NK-92 treated with Interleukin-12 subunit alpha and Interleukin-12 subunit beta, amount 100 ng/mL, for 24 hours (cell line): ENCODE data around the gene PRKG1.
A peak's percentile ranks its signal among the peaks of the same experiment; 100 is the strongest.
"Not testable (repeated sequence)": the region's sequence is repeated elsewhere in the genome, so short reads cannot be mapped to it uniquely, and the experiment has no call there.

ENCODE experiments used
- DNase-seq: peaks from one replicate; lab custom pipeline; 2025; lab: John Stamatoyannopoulos, UW

Gene PRKG1

DNA sequence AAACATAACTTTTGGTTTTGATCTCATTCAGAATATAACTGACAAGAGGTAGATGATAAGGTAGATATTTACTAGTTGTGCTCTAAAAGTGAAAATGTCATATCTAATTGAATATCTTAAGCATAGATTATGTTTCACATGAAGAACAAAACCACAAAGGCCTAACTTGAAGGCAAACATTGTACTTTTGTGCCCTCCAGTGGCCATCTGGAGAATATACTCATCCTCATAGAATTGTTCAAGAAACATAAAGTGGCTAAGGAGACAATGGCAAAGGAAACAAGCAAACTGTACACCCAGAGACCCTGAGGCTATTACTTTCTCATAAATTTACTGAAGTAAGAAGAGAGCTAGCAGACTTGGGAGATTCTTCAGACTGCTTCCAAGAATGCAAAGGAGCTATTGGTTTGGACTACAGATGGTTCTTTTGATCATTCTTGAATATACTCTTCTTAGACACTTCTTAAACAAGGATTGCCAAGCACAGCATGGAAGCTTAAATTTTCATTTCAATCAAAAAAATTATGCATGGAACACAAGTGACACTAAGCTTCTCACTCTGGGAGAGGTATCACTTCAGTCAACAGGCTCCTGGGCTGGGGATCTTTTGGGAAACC, 1141.6 kb downstream of the PRKG1 start:
- no peak for DNase-seq

- no peak for DNase-seq
Observed at GRCh38 chr10:52216852-52217251, 1142.6 kb downstream of the PRKG1 start.

- DNase-seq: no peak
Observed at GRCh38 chr10:52217531-52217930, 1143.2 kb downstream of the PRKG1 start.

DNA sequence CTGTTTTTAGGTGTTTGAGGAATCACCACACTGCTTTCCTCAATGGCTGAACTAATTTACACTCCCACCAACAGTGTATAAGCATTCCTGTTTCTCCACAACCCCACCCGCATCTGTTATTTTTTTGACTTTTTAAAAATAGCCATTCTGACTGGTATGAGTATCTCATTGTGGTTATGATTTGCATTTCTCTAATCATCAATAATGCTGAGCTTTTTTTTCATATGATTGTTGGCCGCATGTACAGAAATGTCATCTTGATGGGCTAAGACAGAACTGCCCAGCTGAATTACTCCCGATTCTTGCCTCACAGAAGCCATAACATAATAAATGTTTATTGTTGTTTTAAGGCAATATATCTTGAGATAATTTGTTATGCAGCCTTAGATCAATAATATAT, 1146.7 kb downstream of the PRKG1 start:
- no peak for DNase-seq

DNA sequence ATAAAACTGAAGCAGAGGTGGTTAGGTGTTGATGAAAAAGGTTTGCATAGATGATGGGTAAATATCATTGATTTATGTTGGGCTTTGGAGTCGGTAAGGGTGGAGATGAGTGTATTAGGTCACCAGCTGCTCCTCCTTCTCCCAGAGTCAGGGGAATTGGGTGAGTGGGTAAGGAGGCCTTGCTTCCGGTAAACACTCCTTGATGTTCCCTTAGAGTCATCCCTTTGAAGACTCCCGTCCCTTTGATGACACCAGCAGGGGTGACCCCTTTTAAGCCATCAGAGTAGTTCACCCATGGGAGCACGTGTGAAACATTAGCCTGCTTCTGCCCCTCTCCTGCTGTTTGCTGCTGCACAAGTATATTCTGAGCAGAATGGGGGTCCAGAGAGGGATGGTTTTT, 1147.6 kb downstream of the PRKG1 start:
- no peak for DNase-seq

GRCh38 chr10:52226197-52226847, 1152.0 kb downstream of the PRKG1 start:
- DNase-seq: no peak

DNA sequence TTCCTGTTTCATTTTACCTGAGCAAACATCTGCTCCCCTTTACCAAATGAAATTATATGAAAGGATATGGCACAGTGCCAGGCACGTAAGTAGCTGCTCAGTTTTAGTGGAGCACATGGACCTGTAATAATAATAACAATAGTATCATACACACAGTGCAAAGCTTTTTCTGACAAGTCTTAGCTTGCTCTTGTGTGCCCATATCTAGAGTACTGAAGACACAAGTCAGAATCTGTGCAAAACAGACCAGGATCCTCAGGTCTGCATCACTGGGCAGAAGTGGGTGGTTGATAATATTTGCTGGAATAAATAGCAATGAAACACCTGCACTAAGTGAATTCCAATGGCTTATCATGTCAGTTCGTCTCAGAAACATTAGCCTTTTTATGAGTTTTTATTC, 1154.3 kb downstream of the PRKG1 start:
- no peak for DNase-seq

DNA sequence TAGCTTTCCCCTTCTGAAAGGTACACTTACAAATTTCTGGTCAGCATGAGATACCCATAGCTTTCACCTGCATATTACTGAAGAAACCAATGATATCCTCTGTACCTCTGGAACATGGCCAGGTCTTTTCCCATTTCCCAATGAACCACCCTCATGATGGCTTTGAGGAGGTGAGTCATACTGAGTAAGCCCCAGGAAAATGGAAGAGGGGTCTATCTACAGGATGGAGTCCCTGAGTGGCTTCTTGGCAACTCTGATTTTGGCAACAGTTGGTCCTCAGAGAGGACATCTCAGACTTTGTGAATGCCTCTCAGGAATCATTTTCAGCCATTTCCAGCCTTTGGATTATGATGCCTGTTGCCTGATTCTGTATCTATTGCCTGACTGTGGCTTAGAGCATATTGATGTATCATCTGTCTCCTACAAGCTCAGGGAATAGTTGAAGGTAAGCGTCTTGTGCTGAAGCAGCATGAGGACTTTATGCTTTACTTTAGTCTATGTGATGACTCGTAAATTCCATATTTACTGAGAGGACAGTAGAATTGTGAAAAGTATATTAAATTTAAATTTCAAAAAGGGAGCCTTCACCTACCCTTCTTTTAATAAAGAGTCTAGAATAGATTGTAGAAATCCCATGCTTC, 1155.1 kb downstream of the PRKG1 start:
- no peak for DNase-seq

- no peak for DNase-seq
Observed at GRCh38 chr10:52232561-52233350, 1158.5 kb downstream of the PRKG1 start.

GRCh38 chr10:52233351-52233991, 1159.2 kb downstream of the PRKG1 start:
- not testable (repeated sequence) for DNase-seq

DNA sequence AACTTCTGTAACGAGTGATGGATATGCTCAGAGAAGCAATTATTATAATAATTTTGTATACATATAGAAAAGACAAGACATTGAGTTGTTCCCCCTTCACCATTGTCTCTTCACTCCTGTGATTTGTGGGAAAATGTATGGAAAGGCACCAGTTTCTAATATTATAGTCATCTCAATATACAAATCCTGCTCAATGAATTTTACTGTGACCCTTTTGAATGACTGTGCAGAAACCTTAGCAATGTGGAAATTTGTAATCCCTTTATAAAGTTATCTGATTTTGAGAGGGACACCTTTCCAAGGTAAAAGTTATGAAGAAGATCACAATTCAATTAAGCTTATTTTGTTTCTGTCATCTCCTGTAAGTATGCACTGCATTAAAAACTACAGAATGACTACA, 1165.5 kb downstream of the PRKG1 start:
- no peak for DNase-seq

DNA sequence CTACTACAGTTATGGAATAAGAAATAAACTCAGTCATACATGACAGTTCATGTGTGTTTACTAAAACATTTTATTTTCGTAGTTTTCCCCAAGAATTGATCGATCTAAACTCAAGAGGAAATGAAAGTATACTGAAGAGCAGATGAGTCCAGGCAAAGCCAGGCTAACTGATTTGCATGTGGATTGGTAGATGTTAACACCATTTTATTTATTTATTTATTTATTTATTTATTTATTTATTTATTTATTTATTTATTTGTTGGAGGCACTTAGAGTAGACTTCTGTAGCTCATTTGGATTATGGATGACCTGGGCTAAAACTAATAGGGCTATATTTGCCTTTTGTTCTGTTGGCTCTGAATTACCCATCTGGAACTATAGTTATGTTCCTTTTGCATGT, 1171.3 kb downstream of the PRKG1 start:
- DNase-seq: no peak

- DNase-seq: not testable (repeated sequence)
Observed at GRCh38 chr10:52247929-52248328, 1173.6 kb downstream of the PRKG1 start.

GRCh38 chr10:52248697-52249306, 1174.5 kb downstream of the PRKG1 start:
- no peak for DNase-seq

GRCh38 chr10:52249850-52250395, 1175.6 kb downstream of the PRKG1 start:
- DNase-seq: no peak

DNA sequence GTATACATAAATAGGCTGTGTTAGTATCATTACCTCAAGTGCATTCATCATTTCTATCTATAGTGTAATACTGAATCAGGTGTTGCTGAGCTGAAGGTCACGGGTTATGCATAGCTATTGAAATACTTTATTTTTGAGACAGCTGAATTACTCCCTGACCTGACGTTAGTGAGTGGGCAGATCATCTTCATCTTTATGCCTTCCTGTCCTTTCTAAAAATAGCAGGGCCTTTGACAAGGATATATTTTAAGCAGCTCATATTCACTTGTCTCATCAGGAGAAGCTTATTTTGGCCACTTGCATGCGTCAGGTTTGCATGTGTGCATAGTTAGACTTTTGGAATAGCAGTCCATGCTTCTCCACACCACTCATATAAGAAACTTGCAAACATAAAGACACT, 1176.2 kb downstream of the PRKG1 start:
- no peak for DNase-seq

DNA sequence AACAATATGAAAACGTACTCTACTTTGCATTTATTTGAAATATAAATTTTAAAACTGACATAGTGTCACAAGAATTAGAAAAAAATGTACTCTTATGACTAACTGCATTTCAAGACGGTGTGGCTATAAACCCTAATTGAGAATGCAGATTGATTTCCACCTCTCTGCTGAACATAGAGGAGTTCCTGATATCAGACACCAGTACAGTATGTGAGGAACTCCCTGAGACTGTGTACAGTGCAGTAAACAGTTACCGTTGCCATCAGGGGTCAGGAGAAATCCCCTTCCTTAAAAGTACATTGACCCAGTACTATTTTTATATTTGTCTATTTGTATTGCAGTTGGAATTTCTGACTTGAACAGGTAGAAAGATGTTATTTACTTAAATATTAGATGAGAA, 1178.0 kb downstream of the PRKG1 start:
- no peak for DNase-seq

DNA sequence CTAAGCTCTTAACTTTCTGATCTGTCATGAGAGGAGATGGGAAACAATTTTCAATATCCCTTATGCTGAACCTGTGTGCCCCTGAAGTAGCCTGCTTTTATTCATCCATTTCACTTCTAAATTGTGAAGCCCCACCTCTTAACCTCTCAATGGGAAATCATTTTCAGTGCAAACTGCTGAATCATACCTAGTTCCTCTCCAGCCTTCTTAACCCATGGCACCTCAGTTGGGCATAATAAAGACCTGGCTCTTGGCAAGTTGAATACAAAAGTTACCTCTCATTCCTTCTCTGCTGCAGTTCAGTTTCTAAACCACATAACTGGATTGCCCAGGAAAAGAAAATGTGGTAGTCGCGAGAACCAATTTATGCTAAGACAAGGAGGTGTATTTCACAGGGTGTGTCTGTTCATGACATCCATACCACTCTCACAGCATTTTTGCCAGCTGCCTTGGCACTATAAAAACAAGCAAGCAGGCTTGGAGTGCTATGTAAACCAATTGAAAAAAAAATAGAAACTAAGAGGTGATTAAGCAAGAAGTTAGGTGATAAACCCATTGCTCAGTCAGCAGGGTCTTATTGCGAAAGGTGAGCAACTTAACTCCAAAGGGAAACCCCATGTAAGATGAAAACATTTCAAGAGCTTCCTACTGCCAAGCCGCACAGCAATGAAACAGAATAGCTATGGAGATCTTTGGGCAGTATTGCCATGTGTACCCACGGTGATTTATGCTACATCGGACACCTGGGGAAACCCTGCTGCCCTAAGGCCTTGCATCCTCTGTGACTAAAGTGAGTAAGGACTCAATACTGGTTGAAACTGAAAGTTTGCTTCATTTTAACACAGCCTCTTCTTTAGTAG, 1182.8 kb downstream of the PRKG1 start:
- peak; percentile 42 for DNase-seq

DNA sequence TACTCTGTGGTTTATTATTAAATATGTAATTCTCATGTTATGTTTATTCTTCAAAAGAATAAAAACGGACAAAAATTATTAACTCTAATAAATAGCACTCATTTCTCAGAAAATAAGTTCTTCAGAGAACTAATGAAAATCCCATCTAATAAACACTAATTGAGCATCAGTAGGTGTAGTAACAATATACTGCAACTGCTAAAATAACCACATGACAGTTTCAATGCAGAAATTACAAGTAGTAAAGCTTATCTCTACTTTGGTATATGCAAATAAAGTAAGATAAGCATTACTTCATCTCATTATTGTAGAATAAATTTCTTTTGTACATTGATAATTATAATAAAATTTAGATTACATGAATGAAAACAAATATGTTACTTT, 1183.4 kb downstream of the PRKG1 start:
- DNase-seq: no peak

DNA sequence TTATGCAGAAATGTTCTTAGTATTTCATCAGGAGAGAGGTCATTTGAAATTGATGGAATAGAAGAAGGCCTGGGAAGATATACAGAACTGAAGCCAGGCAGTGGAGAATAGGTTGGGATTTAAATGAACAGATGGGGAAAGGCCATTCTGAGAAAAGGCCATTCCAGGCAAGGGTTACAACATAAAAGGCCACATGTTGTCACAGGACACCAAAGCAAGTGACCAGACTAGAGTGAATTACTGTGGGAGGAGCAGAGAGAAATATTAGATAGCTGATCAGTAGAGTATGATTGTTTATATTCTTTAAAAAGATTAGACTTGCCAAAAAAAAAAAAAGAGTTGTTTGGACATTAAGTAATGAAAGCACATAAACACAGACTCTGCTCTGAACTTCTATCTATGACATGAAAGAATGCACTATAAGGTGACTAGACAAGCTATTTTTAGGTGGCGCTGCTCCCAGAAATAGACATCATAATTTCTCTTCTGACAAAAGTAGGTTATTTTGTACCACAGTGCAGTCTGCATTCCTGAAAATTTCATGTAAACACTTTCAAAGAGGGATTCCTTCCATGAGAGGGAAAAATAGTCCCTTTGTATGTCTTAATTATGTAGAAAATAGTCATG, 1184.6 kb downstream of the PRKG1 start:
- DNase-seq: no peak
